Calu3 (cell line): Measurements from ENCODE around the gene ALCAM. TPM values are rescaled to one million over a fixed set of nuclear protein-coding genes. Genes with fewer than 3 reads are reported as not detected.

Source experiments
- BruUV-seq: library from RNA; stranded (reverse); fragments of 400-500 nt; replicated peaks from 2 replicates; lab custom pipeline; 2021; lab: Mats Ljungman, UMichigan
- CTCF ChIA-PET: fragments of 300-600 bp; sonication (Branson Sonifier 250); formaldehyde crosslinking; loops from one replicate; lab custom pipeline; 2022; ENCODE audit warnings: antibody characterized with exemption; lab: Charles Lee
- DNase-seq: peaks from one replicate; pipeline ENCODE4 v3.0.0; 2022
- H3K27ac Mint-ChIP-seq: one replicate; pipeline ENCODE4 v1.8.0; 2022; ENCODE audit warnings: mixed read lengths; ENCODE audit not compliant: unreplicated experiment
- H3K27me3 Mint-ChIP-seq: one replicate; pipeline ENCODE4 v1.8.0; 2022; ENCODE audit warnings: mixed read lengths; ENCODE audit not compliant: unreplicated experiment
- H3K36me3 Mint-ChIP-seq: one replicate; pipeline ENCODE4 v1.8.0; 2022; ENCODE audit warnings: mild to moderate bottlenecking, moderate library complexity, mixed read lengths; ENCODE audit not compliant: insufficient read depth, unreplicated experiment
- H3K4me1 Mint-ChIP-seq: one replicate; pipeline ENCODE4 v1.8.0; 2022; ENCODE audit warnings: mild to moderate bottlenecking, low read depth, mixed read lengths; ENCODE audit not compliant: unreplicated experiment
- H3K4me3 Mint-ChIP-seq: one replicate; pipeline ENCODE4 v1.8.0; 2022; ENCODE audit warnings: mild to moderate bottlenecking, low read depth, moderate library complexity, mixed read lengths; ENCODE audit not compliant: unreplicated experiment
- H3K9me3 Mint-ChIP-seq: one replicate; pipeline ENCODE4 v1.8.0; 2022; ENCODE audit warnings: low read depth, mixed read lengths; ENCODE audit not compliant: unreplicated experiment
- CTCF ChIP-seq: fragments of 200-600 bp; IDR thresholded peaks from one replicate; pipeline ENCODE4 v1.8.0; 2022; ENCODE audit warnings: antibody characterized with exemption; ENCODE audit not compliant: unreplicated experiment
- intact Hi-C: fragments of 100-400 bp; cut with micrococcal nuclease; formaldehyde crosslinking; loops from one replicate; pipeline ENCODE4 v1.10.0; 2022; ENCODE audit not compliant: unreplicated experiment
- total RNA-seq: library from RNA; stranded (reverse); gene quantifications from 2 replicates; pipeline ENCODE4 v1.2.3, GENCODE V29; 2022

ALCAM gene
- total RNA-seq, 1 experiment from 2014 or later, result 166 TPM

GRCh38 chr3:105505170-105505569 lies 138.5 kb downstream of the ALCAM start:
- no peak for TF ChIP-seq CTCF
- Mint-ChIP-seq H3K36me3 (no peaks in the 10 kb centered on the region), H3K27me3 (no peaks in the 10 kb centered on the region), H3K4me3 (no peak overlapping the region), H3K4me1 (peaks cover 30% of the 10 kb centered on the region), H3K9me3 (peaks cover 2% of the 10 kb centered on the region), H3K27ac (no peak overlapping the region)
- no peak for DNase-seq
- intact Hi-C loops, result no loop called here
- BruUV-seq, result no TSS peak
- CTCF ChIA-PET, result no interaction called here

- Mint-ChIP-seq H3K27ac (no peak overlapping the region), H3K4me3 (no peak overlapping the region), H3K36me3 (no peaks in the 10 kb centered on the region), H3K9me3 (no peaks in the 10 kb centered on the region), H3K4me1 (peaks cover 16% of the 10 kb centered on the region), H3K27me3 (no peaks in the 10 kb centered on the region)
- CTCF ChIA-PET, result no interaction called here
- DNase-seq, result no peak
- no peak for TF ChIP-seq CTCF
- intact Hi-C loops, result no loop called here
- no TSS peak for BruUV-seq
These were observed 144.3 kb downstream of the ALCAM start for GRCh38 chr3:105511031-105511430.

GRCh38 chr3:105512061-105512460 lies 145.4 kb downstream of the ALCAM start:
- intact Hi-C loops, result no loop called here
- CTCF ChIA-PET, result interaction anchor here (0.8 kb wide), 1 partner anchor 124 kb away, joined by 3 read pairs; no protein-coding TSS in a partner anchor
- Mint-ChIP-seq H3K4me3 (no peak overlapping the region), H3K4me1 (peaks cover 18% of the 10 kb centered on the region), H3K27ac (no peak overlapping the region), H3K27me3 (no peaks in the 10 kb centered on the region), H3K36me3 (no peaks in the 10 kb centered on the region), H3K9me3 (no peaks in the 10 kb centered on the region)
- TF ChIP-seq CTCF, result no peak
- no TSS peak for BruUV-seq
- no peak for DNase-seq

GRCh38 chr3:105513042-105513441 lies 146.3 kb downstream of the ALCAM start:
- CTCF ChIA-PET, result no interaction called here
- Mint-ChIP-seq H3K9me3 (no peaks in the 10 kb centered on the region), H3K4me3 (no peak overlapping the region), H3K4me1 (peaks cover 24% of the 10 kb centered on the region), H3K27me3 (no peaks in the 10 kb centered on the region), H3K36me3 (no peaks in the 10 kb centered on the region), H3K27ac (no peak overlapping the region)
- intact Hi-C loops, result no loop called here
- no TSS peak for BruUV-seq
- no peak for DNase-seq
- no peak for TF ChIP-seq CTCF
